ENCODE measurements around the gene CHST15. TPM values are rescaled to one million over a fixed set of nuclear protein-coding genes. Genes with fewer than 3 reads are reported as not detected.

CHST15 gene
- total RNA-seq, 3 donors from 2014 or later, result 4.8 to 64.5 (median 10.8) TPM

DNA sequence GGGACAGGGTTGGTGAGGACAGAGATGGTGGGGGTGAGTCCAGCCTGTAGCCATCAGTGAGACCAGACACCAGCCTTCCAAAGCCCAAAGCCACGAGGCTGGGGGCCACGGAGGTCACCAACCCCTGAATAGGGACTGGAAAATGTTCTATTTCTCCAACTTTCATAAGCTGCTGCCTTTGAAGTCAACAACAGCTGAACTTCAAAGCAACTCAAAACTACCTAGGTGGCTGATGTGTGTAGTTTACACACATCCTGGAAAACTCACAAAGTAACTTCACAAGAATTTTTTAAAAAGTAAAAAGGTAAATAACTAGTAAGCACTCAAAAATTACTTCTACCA, 88.8 kb downstream of the CHST15 start:
- TF ChIP-seq, protein P1, sequence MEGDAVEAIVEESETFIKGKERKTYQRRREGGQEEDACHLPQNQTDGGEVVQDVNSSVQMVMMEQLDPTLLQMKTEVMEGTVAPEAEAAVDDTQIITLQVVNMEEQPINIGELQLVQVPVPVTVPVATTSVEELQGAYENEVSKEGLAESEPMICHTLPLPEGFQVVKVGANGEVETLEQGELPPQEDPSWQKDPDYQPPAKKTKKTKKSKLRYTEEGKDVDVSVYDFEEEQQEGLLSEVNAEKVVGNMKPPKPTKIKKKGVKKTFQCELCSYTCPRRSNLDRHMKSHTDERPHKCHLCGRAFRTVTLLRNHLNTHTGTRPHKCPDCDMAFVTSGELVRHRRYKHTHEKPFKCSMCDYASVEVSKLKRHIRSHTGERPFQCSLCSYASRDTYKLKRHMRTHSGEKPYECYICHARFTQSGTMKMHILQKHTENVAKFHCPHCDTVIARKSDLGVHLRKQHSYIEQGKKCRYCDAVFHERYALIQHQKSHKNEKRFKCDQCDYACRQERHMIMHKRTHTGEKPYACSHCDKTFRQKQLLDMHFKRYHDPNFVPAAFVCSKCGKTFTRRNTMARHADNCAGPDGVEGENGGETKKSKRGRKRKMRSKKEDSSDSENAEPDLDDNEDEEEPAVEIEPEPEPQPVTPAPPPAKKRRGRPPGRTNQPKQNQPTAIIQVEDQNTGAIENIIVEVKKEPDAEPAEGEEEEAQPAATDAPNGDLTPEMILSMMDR (IDR thresholded peaks at IDR 0.05), result no peak
- no peak overlapping the region for H3K4me3 ChIP-seq
- H3K36me3 ChIP-seq (ENCODE audit: low read depth), result no peaks in the 10 kb centered on the region
- ATAC-seq, result no peak
- H3K9me3 ChIP-seq, result no peaks in the 10 kb centered on the region
- no peak for DNase-seq
- no peaks in the 10 kb centered on the region for H3K4me1 ChIP-seq (ENCODE audit: low read depth)
- intact Hi-C loops (cut with DNase I, micrococcal nuclease), result loop anchor here in 1 of 2 donors (10.0 kb wide), 1 partner anchor 90 kb away; the partner anchor contains the start of gene CHST15

DNA sequence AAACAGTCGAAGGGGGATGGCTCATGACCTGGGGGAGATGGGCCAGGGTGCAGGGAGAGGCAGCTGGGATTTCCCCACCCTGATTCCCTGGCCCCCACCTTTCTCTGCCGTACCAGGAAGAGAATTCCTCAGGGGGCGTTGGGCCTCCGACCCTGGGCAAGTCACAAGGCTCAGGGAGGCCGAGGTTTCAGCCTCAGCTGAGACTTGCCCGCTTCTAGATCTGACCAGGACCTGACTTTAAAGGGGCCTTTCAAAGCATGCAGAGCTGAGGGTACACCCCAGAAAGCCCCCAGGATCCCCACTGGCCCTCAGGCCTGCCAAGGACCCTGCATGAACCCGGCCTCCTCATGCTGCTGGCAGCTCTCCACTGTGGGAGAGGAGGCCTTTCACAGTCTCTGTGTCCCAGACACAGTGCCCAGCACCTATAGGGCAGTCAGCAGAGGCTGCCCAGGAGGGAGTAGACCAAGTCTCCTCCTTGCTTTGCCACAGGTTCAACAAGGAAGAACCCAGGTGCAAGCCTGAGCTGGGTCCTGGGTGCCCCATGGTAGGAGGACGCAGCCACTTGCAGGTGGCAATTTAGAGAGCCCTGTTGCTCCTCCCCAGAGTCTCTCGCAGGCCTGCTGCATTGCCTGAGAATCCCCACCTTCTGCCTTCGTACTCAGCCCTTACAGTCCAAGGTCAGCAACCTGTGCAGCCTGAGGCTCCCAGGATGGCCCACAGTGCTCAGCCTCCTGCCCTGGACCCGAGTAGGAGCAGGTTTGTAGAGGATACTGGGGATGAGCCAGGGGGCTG, 89.3 kb downstream of the CHST15 start:
- ATAC-seq (no peak), DNase-seq (peak in 1 of 3 donors; percentile 29)
- Histone ChIP-seq H3K4me3 (no peak overlapping the region), H3K4me1 (ENCODE audit: low read depth) (no peaks in the 10 kb centered on the region), H3K9me3 (no peaks in the 10 kb centered on the region), H3K36me3 (ENCODE audit: low read depth) (no peaks in the 10 kb centered on the region)
- intact Hi-C loops (cut with DNase I, micrococcal nuclease), result loop anchor here in 1 of 2 donors (10.0 kb wide), 1 partner anchor 91 kb away; the partner anchor contains the start of gene CHST15
- TF ChIP-seq, protein P1 (IDR thresholded peaks at IDR 0.05), result no peak

DNA sequence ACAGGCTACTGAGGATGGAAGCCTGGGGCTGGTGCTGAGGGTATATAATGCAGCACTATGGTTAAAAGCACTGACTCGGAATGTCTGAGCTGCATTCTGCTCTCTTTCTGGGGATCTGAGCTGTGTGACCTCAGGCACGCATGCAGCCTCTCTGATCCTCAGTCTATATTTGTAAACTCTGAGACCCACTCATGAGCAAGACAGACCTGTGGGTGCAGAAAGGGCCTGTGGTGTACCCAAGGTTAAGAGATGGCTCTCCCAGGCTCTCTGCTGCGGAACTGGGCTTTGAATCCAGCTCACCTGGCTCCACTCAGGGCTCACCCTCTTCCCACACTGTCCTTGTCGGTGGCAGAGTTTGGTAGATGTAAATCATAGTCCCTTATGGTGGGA, 89.9 kb downstream of the CHST15 start:
- Histone ChIP-seq H3K4me1 (ENCODE audit: low read depth) (no peaks in the 10 kb centered on the region), H3K4me3 (no peak overlapping the region), H3K9me3 (no peaks in the 10 kb centered on the region), H3K36me3 (ENCODE audit: low read depth) (no peaks in the 10 kb centered on the region)
- TF ChIP-seq, protein P1 (IDR thresholded peaks at IDR 0.05), result no peak
- DNase-seq (peak in 1 of 3 donors; percentile 3), ATAC-seq (no peak)
- intact Hi-C loops (cut with DNase I, micrococcal nuclease), result loop anchor here in 1 of 2 donors (10.0 kb wide), 1 partner anchor 91 kb away; the partner anchor contains the start of gene CHST15

DNA sequence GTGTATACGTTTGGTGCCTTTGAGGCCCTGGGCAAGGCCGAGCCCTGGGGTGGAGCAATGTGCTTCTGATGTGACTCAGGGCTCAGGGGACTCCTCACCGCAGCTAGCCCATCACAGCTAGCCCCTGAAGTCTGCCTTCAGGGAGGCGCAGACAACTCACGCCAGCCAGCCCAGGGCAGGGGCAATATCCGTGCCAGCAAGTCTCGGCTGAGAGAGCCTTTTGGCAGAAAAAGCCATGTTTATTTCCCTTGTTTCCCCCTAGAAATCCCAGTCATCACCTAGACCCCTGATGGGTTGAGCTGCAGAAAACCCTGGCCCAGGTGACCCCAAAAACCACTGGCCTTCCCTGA, 90.4 kb downstream of the CHST15 start:
- DNase-seq, result peak in 1 of 3 donors; percentile 28
- ATAC-seq, result no peak
- Histone ChIP-seq H3K4me3 (no peak overlapping the region), H3K36me3 (ENCODE audit: low read depth) (no peaks in the 10 kb centered on the region), H3K9me3 (no peaks in the 10 kb centered on the region), H3K4me1 (ENCODE audit: low read depth) (no peaks in the 10 kb centered on the region)
- TF ChIP-seq, protein P1 (IDR thresholded peaks at IDR 0.05), result no peak
- intact Hi-C loops (cut with DNase I, micrococcal nuclease), result loop anchor here in 1 of 2 donors (10.0 kb wide), 1 partner anchor 92 kb away; the partner anchor contains the start of gene CHST15

DNA sequence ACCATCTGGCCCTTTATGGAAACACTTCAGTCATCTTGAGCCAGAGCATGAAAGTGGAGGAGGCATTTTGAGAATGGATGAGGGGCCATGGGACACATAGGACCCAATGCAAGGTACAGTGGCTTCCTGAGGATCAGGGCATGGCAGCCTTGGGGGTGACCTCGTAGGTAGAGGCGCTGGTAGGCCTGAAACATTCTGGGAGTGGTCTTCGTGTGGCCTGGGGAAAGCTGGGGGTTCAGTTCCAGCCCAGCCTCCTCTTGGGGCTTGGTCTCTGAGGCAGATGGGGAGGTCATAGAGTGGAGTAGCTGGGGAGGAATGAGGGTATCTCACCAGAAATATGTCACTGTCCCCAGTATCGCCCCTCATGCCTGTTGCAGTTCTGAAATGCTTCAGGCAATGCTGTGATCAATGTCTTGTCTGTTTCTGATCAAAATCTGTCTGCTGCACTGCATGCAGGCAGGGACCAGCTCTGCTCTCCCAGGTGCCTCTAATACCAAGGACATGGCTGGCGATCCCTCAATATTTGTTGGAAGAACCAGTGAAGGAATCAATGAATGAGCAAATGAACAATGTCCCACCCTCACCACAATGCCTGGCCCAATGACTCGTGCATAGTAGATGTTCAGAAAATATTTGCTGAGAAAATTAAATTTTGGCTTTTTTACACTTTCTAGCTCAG, 90.9 kb downstream of the CHST15 start:
- Histone ChIP-seq H3K9me3 (no peaks in the 10 kb centered on the region), H3K4me1 (ENCODE audit: low read depth) (no peaks in the 10 kb centered on the region), H3K36me3 (ENCODE audit: low read depth) (no peaks in the 10 kb centered on the region), H3K4me3 (no peak overlapping the region)
- TF ChIP-seq, protein P1 (IDR thresholded peaks at IDR 0.05), result no peak
- intact Hi-C loops (cut with DNase I, micrococcal nuclease), result loop anchor here in 1 of 2 donors (10.0 kb wide), 1 partner anchor 92 kb away; the partner anchor contains the start of gene CHST15
- DNase-seq (peak in 1 of 3 donors; percentile 11), ATAC-seq (no peak)
